ENCODE measurements around the gene NOTCH1.

NOTCH1 gene

GRCh38 chr9:136511144-136511669, 34.6 kb downstream of the NOTCH1 start:
- H3K9me3 Mint-ChIP-seq, result no peaks in the 10 kb centered on the region

GRCh38 chr9:136510561-136510960, 35.3 kb downstream of the NOTCH1 start:
- no peak overlapping the region for H3K4me3 Mint-ChIP-seq
- TF ChIP-seq, protein P1, sequence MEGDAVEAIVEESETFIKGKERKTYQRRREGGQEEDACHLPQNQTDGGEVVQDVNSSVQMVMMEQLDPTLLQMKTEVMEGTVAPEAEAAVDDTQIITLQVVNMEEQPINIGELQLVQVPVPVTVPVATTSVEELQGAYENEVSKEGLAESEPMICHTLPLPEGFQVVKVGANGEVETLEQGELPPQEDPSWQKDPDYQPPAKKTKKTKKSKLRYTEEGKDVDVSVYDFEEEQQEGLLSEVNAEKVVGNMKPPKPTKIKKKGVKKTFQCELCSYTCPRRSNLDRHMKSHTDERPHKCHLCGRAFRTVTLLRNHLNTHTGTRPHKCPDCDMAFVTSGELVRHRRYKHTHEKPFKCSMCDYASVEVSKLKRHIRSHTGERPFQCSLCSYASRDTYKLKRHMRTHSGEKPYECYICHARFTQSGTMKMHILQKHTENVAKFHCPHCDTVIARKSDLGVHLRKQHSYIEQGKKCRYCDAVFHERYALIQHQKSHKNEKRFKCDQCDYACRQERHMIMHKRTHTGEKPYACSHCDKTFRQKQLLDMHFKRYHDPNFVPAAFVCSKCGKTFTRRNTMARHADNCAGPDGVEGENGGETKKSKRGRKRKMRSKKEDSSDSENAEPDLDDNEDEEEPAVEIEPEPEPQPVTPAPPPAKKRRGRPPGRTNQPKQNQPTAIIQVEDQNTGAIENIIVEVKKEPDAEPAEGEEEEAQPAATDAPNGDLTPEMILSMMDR (IDR thresholded peaks at IDR 0.05; ENCODE audit: unreplicated experiment in 3 of 3), result no peak
- H3K9me3 Mint-ChIP-seq, result no peaks in the 10 kb centered on the region
- H3K4me1 Mint-ChIP-seq, result no peaks in the 10 kb centered on the region
- no peak overlapping the region for H3K27ac Mint-ChIP-seq
- H3K27me3 Mint-ChIP-seq (ENCODE audit: low read depth), result no peaks in the 10 kb centered on the region
- H3K36me3 Mint-ChIP-seq (ENCODE audit: low read depth), result peaks cover 15% of the 10 kb centered on the region

More at GRCh38 chr9:136511144-136511669, 34.6 kb downstream of the NOTCH1 start:
- TF ChIP-seq, protein P1 (IDR thresholded peaks at IDR 0.05; ENCODE audit: unreplicated experiment in 3 of 3), result no peak
- H3K27ac Mint-ChIP-seq, result no peak overlapping the region
- H3K36me3 Mint-ChIP-seq (ENCODE audit: low read depth), result peaks cover 15% of the 10 kb centered on the region
- H3K4me1 Mint-ChIP-seq, result no peaks in the 10 kb centered on the region
- no peak overlapping the region for H3K4me3 Mint-ChIP-seq
- H3K27me3 Mint-ChIP-seq (ENCODE audit: low read depth), result no peaks in the 10 kb centered on the region

DNA sequence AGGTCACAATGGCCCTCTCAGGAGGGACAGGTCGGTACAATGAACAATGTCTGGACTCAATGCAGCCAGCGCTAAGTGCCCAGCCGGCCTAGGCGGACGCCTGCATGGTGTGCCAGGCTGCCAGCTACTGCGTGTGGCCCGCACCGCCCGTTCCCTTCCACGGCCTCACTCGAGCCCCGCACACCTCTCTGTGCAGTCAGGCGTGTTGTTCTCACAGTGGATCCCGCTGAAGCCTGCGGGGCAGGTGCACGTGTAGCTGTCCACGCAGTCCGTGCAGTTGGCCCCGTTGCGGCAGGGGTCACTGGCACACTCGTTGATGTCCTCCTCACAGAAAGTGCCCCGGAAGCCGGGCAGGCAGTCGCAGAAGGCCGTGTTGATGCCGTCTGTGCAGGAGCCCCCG, 36.3 kb downstream of the NOTCH1 start:
- TF ChIP-seq, protein P1 (IDR thresholded peaks at IDR 0.05; ENCODE audit: unreplicated experiment in 3 of 3), result no peak
- peaks cover 13% of the 10 kb centered on the region for H3K36me3 Mint-ChIP-seq (ENCODE audit: low read depth)
- H3K4me3 Mint-ChIP-seq, result no peak overlapping the region
- H3K27me3 Mint-ChIP-seq (ENCODE audit: low read depth), result no peaks in the 10 kb centered on the region
- H3K9me3 Mint-ChIP-seq, result no peaks in the 10 kb centered on the region
- no peaks in the 10 kb centered on the region for H3K4me1 Mint-ChIP-seq
- H3K27ac Mint-ChIP-seq, result no peak overlapping the region

- H3K36me3 Mint-ChIP-seq (ENCODE audit: low read depth), result peaks cover 11% of the 10 kb centered on the region
- no peak overlapping the region for H3K27ac Mint-ChIP-seq
- no peaks in the 10 kb centered on the region for H3K27me3 Mint-ChIP-seq (ENCODE audit: low read depth)
- H3K4me3 Mint-ChIP-seq, result no peak overlapping the region
- TF ChIP-seq, protein P1 (IDR thresholded peaks at IDR 0.05; ENCODE audit: unreplicated experiment in 3 of 3), result no peak
- no peaks in the 10 kb centered on the region for H3K4me1 Mint-ChIP-seq
- H3K9me3 Mint-ChIP-seq, result no peaks in the 10 kb centered on the region
Measured at GRCh38 chr9:136508729-136509500, 36.9 kb downstream of the NOTCH1 start.

GRCh38 chr9:136507992-136508375, 37.9 kb downstream of the NOTCH1 start:
- no peaks in the 10 kb centered on the region for H3K27me3 Mint-ChIP-seq (ENCODE audit: low read depth)
- peaks cover 12% of the 10 kb centered on the region for H3K36me3 Mint-ChIP-seq (ENCODE audit: low read depth)
- no peaks in the 10 kb centered on the region for H3K4me1 Mint-ChIP-seq
- no peaks in the 10 kb centered on the region for H3K9me3 Mint-ChIP-seq
- no peak overlapping the region for H3K4me3 Mint-ChIP-seq
- no peak overlapping the region for H3K27ac Mint-ChIP-seq
- TF ChIP-seq, protein P1 (IDR thresholded peaks at IDR 0.05; ENCODE audit: unreplicated experiment in 3 of 3), result no peak

Data from nephron (organoid).